ENCODE results near the gene ZBTB12.
"Not testable (repeated sequence)": the region's sequence is repeated elsewhere in the genome, so short reads cannot be mapped to it uniquely, and the experiment has no call there.

ZBTB12 gene

GRCh38 chr6:31901953-31902643 lies at the start of gene ZBTB12:
Gene ZBTB12 (minus strand): TSS chr6:31902086. CDS start chr6:31901305, 781 bp downstream.
- peak; percentile 66 to 71 for DNase-seq (ENCODE audit: low read depth in 2 of 2)

- no peak for DNase-seq (ENCODE audit: low read depth in 2 of 2)
Measured at GRCh38 chr6:31949926-31950548, 48.2 kb upstream of the ZBTB12 start.

GRCh38 chr6:31948753-31949413 lies 47.0 kb upstream of the ZBTB12 start:
- DNase-seq (ENCODE audit: low read depth in 2 of 2): no peak

GRCh38 chr6:31948306-31948705 lies 46.4 kb upstream of the ZBTB12 start:
- no peak for DNase-seq (ENCODE audit: low read depth in 2 of 2)

- DNase-seq (ENCODE audit: low read depth in 2 of 2): no peak
Measured at GRCh38 chr6:31947864-31948263, 46.0 kb upstream of the ZBTB12 start.

GRCh38 chr6:31947070-31947675 lies 45.3 kb upstream of the ZBTB12 start:
- DNase-seq (ENCODE audit: low read depth in 2 of 2): no peak

- no peak for DNase-seq (ENCODE audit: low read depth in 2 of 2)
Measured at GRCh38 chr6:31946370-31946885, 44.5 kb upstream of the ZBTB12 start.

- no peak for DNase-seq (ENCODE audit: low read depth in 2 of 2)
Measured at GRCh38 chr6:31945507-31946369, 43.9 kb upstream of the ZBTB12 start, which contains the start of gene CFB. Gene CFB (plus strand): TSS chr6:31946095. CDS start chr6:31946222, 127 bp downstream.

- DNase-seq (ENCODE audit: low read depth in 2 of 2): no peak
Measured at GRCh38 chr6:31945154-31945506, 43.2 kb upstream of the ZBTB12 start.

- DNase-seq (ENCODE audit: low read depth in 2 of 2): no peak
Measured at GRCh38 chr6:31943742-31944141, 41.9 kb upstream of the ZBTB12 start.

GRCh38 chr6:31940256-31940664 lies 38.4 kb upstream of the ZBTB12 start:
- no peak for DNase-seq (ENCODE audit: low read depth in 2 of 2)

- no peak for DNase-seq (ENCODE audit: low read depth in 2 of 2)
Measured at GRCh38 chr6:31935823-31936222, 33.9 kb upstream of the ZBTB12 start.

GRCh38 chr6:31935021-31935420 lies 33.1 kb upstream of the ZBTB12 start:
- no peak for DNase-seq (ENCODE audit: low read depth in 2 of 2)

- no peak for DNase-seq (ENCODE audit: low read depth in 2 of 2)
Measured at GRCh38 chr6:31933537-31933936, 31.7 kb upstream of the ZBTB12 start.

GRCh38 chr6:31932137-31932536 lies 30.3 kb upstream of the ZBTB12 start:
- not testable (repeated sequence) for DNase-seq (ENCODE audit: low read depth in 2 of 2)

GRCh38 chr6:31930962-31931361 lies 29.1 kb upstream of the ZBTB12 start:
- DNase-seq (ENCODE audit: low read depth in 2 of 2): no peak

- no peak for DNase-seq (ENCODE audit: low read depth in 2 of 2)
Measured at GRCh38 chr6:31928672-31928939, 26.7 kb upstream of the ZBTB12 start.

GRCh38 chr6:31927863-31928671 lies 26.2 kb upstream of the ZBTB12 start:
- DNase-seq (ENCODE audit: low read depth in 2 of 2): no peak

- no peak for DNase-seq (ENCODE audit: low read depth in 2 of 2)
Measured at GRCh38 chr6:31927242-31927862, 25.5 kb upstream of the ZBTB12 start, which contains the start of gene C2. Gene C2 (plus strand): TSS chr6:31927717. CDS start chr6:31927753, 36 bp downstream.

- no peak for DNase-seq (ENCODE audit: low read depth in 2 of 2)
Measured at GRCh38 chr6:31922942-31923341, 21.1 kb upstream of the ZBTB12 start.
